BJ (cell line): Measurements from ENCODE around the gene HSD3B7. TPM values are rescaled to one million over a fixed set of nuclear protein-coding genes. Genes with fewer than 3 reads are reported as not detected.

Experiments
- CTCF ChIA-PET: fragments of 350-600 bp; formaldehyde crosslinking; extraction: SDS; loops from one replicate; lab custom pipeline; 2021; ENCODE audit warnings: antibody characterized with exemption, inconsistent platforms; lab: Yijun Ruan, JAX
- POLR2A ChIA-PET: fragments of 300-600 bp; sonication (Branson Sonifier 250); formaldehyde crosslinking; extraction: SDS; loops from one replicate; lab custom pipeline; 2021; ENCODE audit warnings: antibody characterized with exemption; lab: Charles Lee
- DNase-seq: peaks from one replicate; pipeline ENCODE4 v3.0.0-alpha.2; 2011; ENCODE audit warnings: low read depth
- H3K27me3 ChIP-seq: 2 replicates; pipeline ENCODE4 v1.6.0; 2011; ENCODE audit warnings: low read length; ENCODE audit not compliant: control insufficient read depth, insufficient read depth
- H3K36me3 ChIP-seq: 2 replicates; pipeline ENCODE4 v1.5.1; 2011; ENCODE audit warnings: low read length; ENCODE audit not compliant: control insufficient read depth, insufficient read depth
- H3K4me3 ChIP-seq: 2 replicates; pipeline ENCODE4 v1.5.1; 2011; ENCODE audit warnings: low read depth, mild to moderate bottlenecking, control low read depth, low read length
- CTCF ChIP-seq: IDR thresholded peaks from 2 replicates; pipeline ENCODE4 v1.5.1; 2011; ENCODE audit warnings: low read depth, mild to moderate bottlenecking, control low read depth, inconsistent platforms, low read length, moderate library complexity; ENCODE audit not compliant: insufficient read depth
- polyA plus RNA-seq: library from polyadenylated mRNA; depleted of rRNA; stranded (reverse); fragments of >200 nt; gene quantifications from 2 replicates; pipeline ENCODE4 v1.2.3, GENCODE V29; 2011

HSD3B7 gene
- polyA plus RNA-seq, 1 experiment = 25.0 TPM

- no peak for DNase-seq
- ChIA-PET POLR2A (interaction anchor here (0.6 kb wide), 1 partner anchor 864 kb away, joined by 3 read pairs; no protein-coding TSS in a partner anchor), CTCF (no interaction called here)
- Histone ChIP-seq H3K36me3 (no peaks in the 10 kb centered on the region), H3K27me3 (no peaks in the 10 kb centered on the region), H3K4me3 (no peak overlapping the region)
- TF ChIP-seq CTCF = no peak
Measured at GRCh38 chr16:31023627-31024226, 38.7 kb downstream of the HSD3B7 start.

GRCh38 chr16:31025339-31025738 lies 40.3 kb downstream of the HSD3B7 start:
- ChIA-PET CTCF (interaction anchor here (1.1 kb wide), 1 partner anchor 17 kb away, joined by 3 read pairs; no protein-coding TSS in a partner anchor), POLR2A (no interaction called here)
- Histone ChIP-seq H3K27me3 (no peaks in the 10 kb centered on the region), H3K4me3 (no peak overlapping the region), H3K36me3 (no peaks in the 10 kb centered on the region)
- TF ChIP-seq CTCF = no peak
- no peak for DNase-seq

- no peak overlapping the region for H3K4me3 ChIP-seq
- DNase-seq = no peak
- H3K36me3 ChIP-seq = no peaks in the 10 kb centered on the region
- ChIA-PET CTCF (interaction anchor here (1.6 kb wide), 1 partner anchor 14 kb away, joined by 4 read pairs; no protein-coding TSS in a partner anchor), POLR2A (no interaction called here)
- no peak for TF ChIP-seq CTCF
- H3K27me3 ChIP-seq = no peaks in the 10 kb centered on the region
Measured at GRCh38 chr16:31029272-31029671, 44.3 kb downstream of the HSD3B7 start.

GRCh38 chr16:31031276-31031675 lies 46.3 kb downstream of the HSD3B7 start:
- TF ChIP-seq CTCF = no peak
- Histone ChIP-seq H3K36me3 (peaks cover 6% of the 10 kb centered on the region), H3K4me3 (no peak overlapping the region), H3K27me3 (no peaks in the 10 kb centered on the region)
- ChIA-PET POLR2A (no interaction called here), CTCF (no interaction called here)
- no peak for DNase-seq

GRCh38 chr16:31032736-31033708 lies 48.0 kb downstream of the HSD3B7 start, which contains the start of gene STX4:
Gene STX4, plus strand, starts transcription at chr16:31033558. Its CDS starts 248 bp downstream, at chr16:31033806.
- ChIA-PET CTCF (interaction anchor here (0.9 kb wide), 1 partner anchor 10 kb away, joined by 5 read pairs; no protein-coding TSS in a partner anchor), POLR2A (no interaction called here)
- peaks cover 13% of the 10 kb centered on the region for H3K36me3 ChIP-seq
- no peak for TF ChIP-seq CTCF
- DNase-seq = peak; percentile 83
- H3K4me3 ChIP-seq = peak within 1 kb of the TSS; percentile 74
- H3K27me3 ChIP-seq = no peaks in the 10 kb centered on the region
